GM18517 (cell line): ENCODE data around the gene SHB.

Experiments
- ATAC-seq: cut with Tn5 transposase; IDR thresholded peaks from one replicate; pipeline ENCODE4 v1.9.1; 2021; ENCODE audit warnings: mild to moderate bottlenecking, moderate library complexity; ENCODE audit not compliant: unreplicated experiment

The SHB gene

DNA sequence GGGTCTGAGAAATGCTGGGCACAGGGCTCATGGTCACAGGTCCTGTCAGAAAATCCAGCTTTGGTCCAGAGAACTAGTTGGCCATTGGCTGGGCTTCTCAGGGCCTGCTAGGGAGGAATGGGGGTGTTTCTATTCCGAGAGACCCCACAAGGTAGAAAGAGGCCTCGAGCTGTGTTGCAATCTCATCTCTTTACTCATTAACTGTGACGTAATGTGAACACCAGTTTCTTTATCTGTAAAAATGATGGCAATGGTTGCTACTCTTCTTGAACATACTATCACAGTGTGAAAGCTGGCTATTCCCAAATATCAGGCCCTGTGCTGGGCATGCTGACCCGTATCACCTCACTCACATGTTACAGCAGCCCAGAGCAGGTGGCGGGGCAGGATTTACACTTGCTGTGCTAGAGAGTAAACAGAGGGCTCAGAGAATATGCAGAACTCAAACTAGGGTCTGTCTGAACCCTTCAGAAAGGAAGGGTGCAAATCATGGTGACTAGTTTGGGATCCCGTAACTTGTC is 129.4 kb downstream of the SHB start:
- no peak for ATAC-seq

DNA sequence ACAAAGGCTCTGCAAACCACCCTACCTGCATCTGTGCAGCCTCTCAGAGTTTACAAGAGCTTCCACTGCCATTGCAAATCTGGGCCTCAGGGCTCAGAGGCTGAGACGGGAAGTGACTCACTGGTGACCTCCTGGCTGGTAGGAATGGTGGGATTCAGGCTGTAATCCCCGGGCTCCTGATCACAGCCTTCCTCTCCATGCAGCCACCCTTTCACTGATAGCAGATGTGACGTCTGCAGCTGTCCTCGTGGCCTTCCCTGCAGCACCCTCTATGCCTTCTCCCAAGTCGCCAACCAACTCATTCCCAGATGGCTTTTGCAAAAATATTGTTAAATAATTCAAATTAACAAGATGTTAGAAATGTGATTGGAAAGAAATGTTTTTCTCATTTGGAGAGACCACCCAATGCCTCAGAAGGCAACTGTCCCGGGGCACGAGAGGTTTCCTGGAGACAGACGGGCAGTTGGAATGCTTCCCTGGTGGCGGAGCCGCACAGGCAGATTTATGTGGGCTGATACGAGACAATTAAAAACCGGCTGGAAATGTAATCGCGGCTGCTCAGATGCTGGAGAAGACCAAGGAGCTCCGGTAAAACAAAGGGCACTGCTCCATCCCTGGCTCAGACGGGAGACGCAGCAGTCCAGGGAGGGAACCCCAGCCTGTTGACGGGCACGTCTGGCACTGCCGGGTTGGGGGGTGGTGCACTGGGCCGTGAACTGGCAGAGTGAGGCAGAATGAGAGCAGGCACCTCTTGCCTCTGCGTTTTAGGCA is 130.7 kb downstream of the SHB start:
- ATAC-seq, result no peak

DNA sequence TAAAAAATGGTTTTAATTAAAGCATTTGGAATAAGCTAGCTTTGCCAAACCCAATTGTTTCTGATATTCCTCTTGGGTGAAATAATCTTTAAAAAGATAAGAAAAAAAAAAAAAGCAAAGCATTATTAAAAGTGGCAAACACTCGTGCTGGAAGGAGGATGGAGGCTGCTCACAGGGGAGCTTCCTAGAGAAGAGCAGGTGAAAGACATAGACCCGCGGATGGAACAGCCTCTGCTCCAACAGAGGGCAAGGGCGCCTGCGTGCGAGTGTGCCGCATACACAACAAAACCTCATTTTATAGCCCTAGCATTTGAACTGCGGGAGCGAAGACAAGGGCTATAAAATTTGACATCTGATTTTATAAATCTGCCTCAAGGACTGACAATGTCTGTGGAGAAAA is 131.7 kb downstream of the SHB start:
- no peak for ATAC-seq

DNA sequence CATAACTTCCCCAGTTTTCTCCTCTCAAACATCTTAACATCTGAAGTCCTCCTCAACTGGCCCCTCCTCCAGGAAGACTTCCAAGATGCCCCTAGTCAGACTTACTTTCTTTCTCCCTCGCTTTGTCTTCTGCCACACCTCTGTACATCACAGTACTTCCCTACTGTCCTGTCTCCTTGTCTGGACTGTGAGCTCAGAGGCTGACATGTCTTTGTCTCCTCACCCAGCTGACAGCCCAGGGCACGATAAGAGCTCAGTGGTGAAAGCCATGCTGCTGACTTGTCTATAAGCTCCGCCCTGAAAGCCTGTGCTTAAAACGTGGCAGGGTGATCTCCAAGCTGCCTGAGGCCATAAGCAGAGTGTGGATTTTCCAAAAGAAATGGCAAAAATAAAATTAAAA is 132.1 kb downstream of the SHB start:
- ATAC-seq, result no peak

DNA sequence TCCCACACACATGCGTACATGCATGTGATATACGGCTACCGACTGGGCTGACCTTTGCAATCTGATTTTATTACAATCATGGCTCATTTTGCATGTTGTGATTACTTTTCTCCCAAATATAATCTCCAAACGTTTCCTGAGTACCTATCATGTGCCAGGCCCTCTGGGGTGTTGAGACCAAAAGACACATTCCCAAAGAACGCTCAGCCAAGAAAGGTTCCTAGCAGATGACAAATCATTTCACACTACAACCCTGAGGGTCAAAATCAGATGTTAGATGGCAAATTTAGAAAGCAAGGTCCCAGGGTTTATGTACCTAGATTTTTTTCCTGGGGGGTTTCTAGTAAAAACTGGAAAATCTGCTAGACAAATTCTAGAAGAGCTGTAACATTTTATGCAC is 132.7 kb downstream of the SHB start:
- no peak for ATAC-seq

DNA sequence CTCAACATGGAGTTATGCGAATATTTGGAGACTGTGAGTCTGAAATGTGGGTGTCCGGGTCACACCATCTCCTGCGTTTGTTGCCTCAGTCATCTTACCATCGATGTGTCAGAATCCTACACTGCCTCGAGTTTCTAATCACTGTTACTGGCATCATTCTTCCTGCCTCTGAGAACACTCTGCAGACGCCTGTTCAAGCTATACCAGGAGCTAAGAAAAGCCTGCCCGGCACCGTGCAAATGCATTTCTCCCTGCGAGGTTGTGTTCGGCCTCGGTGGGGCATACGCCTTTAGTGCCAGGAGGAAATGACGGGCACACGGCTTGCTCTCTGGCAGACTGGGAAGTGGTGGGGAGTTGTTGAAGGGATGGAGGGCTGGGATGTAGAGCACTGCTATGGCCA is 133.9 kb downstream of the SHB start:
- no peak for ATAC-seq

DNA sequence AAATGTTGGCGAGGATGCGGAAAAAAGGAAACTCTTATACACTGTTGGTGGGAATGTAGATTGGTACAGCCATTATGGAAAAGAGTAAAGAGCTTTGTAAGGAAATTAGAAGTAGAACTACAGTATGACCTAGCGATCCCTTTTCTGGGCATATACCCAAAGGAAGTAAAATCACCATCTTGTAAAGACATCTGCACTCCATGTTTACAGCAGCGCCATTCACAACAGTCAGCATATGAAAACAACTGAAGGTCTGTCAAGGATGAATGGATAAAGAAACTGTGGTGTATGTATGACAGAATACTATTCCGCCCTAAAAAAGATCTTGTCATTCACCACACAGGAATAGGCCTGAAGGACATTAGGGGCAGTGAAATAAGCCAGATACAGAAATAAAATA is 137.4 kb downstream of the SHB start:
- ATAC-seq, result no peak

DNA sequence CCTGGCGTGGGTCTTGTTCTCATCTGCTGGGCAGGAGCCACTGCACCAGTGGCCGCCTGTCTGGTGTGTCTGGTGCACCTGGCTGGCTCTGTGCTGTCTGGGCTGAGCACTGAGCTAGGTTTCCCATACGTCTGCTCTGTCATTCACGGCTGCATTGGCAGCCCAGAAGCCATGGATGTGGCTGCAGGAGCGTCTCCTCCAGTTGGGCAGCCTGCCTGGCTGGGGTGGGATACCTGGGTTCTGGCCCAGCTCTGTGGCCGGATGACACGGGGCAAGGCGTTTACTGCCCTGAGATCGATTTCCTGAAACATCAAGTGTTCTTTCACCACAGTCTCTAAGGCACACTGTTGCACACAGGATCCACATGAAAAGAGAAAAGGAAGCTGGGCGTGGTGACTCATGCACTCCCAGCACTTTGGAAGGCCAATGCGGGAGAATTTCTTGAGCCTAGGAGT is 139.6 kb downstream of the SHB start:
- no peak for ATAC-seq

DNA sequence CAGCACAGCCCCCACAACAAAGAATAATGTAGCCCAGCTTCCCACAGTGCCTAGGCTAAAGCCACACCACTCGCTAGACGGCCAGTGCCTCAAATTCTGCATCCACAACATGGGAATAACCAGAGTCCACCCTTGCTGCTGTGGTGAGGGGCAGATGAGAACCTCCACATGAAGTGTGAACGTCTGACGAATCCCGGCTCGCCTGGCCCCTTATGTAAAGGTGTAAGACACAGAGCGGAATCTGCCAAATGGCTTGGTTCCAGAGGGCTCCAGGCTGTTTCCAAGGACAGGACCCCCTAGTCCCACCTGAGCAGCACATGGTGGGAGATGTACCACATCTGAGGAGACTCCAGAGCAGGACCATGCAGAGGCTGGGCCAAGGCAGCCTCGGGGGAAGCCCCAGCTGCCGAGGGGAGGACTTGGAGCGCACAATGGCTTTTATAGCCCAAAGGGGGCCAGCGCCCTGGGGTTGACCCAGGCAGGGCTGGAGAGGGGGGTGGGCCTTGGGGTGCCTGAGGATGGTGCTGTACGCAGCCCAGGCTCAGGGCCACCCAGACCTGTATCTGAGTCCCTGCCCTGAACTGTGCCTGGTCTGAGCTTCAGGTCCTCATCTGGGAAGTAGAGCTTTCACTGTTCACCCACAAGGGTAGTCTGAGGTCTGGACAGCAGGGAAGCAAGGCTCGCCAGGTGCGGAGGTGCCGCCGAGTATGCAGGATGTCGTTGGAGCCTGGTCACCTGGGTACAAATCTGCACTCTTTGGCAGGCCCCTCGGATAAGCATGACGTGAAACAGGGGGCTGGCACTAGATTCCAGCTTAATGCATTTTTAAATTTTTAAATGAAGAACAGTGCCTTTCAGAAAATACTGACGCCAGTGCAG is 140.2 kb downstream of the SHB start:
- ATAC-seq, result no peak

DNA sequence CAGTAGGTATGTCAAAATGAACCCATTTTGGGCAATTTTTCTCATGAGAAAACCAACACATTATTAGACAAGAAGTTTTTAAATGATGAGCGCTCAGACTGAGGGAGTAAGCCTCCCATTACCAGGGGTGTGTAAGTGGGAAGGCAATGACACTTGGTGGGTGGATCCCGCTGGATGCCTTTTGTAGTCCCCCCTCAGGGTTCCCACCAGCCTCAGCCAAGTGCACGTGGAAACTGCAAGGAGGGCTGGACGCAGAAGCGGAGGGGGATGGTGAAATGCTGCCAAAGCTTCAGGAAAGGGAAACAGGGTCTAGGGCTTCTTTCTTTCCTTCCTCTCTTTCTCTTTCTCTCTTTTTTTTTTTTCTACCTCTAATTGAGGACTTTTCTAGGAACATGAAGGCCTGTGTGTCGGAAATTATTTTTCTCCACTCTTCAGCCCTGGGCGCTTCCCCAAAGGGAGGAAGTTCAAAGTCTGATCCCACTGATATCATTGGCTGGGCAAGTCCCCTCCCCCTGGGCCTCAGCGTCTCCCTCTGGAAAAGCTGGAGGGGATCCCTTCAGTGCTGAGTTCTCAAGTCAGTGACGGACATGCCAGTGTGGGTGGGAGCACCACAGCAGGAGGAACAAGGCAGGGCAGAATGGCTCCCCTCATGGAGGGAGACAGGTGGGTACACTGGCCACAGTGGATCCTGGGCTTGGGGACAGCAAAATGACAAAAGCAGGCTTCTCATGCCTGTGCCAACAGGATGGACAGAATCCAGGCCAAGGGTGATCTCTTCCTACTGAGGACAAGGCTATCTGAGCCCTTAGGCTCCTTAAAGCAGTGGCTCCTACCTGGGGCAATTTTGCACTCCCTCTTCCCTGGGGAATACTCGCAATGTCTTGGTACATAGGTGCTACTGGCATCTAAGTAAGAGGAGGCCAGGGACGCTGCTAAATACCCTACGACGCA is 141.2 kb downstream of the SHB start:
- ATAC-seq, result no peak

DNA sequence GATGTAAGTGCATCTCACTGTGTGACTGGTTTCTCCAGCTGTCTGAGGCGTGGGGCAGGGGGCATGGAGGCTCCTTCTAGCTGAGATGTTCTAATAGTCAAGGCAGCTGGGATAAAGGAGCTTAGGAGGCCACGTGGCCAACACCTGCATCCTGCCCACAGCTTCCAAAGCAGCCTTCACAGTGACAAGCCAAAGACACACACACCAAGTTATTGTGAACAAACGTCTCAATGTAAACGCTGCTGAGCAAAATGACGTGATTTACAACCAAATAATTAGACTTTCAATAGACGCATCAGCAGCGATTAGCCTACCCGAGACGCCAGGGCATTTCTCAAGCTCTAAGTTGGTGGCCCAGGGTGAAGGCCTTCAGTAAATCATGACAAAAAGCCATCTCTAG is 141.9 kb downstream of the SHB start:
- no peak for ATAC-seq

DNA sequence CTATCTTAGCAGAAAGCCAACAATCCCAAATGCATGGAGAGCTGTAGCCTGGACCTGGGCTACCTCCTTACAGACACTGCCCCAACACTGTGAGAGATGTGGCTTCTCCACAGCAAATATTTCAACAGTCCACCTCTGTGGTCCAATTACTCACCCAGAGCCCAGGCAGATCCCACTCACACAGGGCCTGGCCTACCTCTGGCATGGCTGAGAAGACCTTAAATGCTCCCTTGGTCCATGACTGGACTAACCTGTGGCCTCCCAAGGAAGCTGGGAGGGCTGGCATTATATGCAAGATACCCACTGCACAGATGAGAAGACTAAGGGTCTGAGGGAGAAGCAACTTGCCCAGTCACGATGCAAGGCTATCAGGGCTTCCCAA is 142.3 kb downstream of the SHB start:
- ATAC-seq, result no peak

DNA sequence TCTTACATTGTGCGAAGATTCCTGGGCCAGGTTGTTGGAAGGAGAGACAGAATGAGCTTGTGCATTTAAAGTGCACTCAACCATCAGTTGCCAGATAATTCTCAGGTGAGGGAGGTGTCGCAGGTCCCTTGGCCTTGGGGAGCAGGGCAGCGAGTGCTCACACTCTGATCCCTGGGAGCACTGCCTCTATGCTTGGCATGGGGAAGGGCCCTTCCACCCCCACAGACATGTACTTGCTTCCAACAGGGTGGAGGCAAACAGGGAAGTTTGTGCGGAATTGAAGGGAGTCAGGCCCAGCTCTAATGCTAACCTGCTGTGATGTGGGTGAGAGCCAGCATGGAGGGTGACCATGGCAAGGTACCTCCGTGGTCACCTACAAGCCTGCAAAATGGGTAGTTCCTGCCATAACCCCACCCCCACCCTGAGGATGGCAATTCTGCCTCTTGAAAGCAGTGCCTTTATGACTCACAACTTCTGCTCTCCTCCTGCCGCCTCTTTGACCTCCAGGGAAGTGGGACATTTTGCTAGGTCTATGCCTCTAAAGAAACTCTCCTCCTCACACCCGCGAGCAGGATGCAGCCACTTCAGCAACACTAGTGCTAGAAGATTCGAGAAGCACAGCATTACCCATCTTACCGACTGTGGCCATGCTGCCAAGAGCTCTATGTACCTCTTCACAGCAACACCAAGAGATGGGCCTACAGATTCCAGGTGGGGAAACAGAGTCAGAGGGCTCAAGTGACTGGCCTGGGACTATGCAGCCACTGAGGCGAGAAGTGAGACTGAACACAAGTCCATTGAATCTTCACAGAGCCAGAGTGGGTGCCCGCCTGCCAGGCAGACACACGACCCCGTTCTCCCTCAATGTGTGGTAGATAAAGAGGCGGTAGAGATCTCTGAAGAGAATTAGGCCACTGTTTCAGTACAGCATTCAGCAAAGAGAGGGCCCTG is 143.0 kb downstream of the SHB start:
- no peak for ATAC-seq

DNA sequence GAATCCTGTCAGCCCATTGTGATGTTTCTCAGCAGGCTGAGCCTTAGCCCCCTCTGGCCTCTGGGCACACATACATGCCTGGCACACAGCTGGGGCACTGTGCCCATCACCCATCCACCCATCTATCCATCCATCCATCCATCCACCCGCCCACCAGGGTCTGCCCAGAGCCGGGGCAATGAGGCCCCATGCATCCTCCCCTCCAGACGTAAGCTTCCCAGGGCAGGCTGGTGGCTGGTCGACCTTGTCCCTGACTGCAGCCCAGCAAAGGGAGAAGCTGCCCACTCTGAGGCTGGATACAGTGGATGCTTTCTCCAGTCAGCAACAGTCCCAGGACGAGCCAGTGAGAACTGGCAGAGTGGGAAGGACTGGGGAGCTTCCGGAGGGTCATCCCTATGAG is 144.0 kb downstream of the SHB start:
- ATAC-seq, result no peak

DNA sequence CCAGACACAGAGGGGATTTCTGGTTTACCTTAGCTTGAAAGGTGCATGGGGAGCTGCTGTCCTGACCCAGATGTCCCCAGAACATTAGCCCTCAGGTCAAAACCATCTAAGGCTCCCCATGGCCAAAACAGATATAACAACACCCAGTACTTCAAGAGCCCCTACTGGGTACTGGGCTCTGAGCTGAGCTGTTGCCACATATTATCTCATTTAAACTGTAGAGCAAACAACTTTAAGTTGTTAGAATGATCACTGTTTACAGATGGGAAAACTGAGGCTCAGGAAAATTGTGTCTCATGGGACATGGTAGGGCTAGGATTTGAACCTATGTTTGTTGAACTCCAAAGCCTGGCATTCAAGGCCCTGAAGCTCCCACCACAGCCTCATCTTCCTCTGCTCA is 144.5 kb downstream of the SHB start:
- no peak for ATAC-seq

DNA sequence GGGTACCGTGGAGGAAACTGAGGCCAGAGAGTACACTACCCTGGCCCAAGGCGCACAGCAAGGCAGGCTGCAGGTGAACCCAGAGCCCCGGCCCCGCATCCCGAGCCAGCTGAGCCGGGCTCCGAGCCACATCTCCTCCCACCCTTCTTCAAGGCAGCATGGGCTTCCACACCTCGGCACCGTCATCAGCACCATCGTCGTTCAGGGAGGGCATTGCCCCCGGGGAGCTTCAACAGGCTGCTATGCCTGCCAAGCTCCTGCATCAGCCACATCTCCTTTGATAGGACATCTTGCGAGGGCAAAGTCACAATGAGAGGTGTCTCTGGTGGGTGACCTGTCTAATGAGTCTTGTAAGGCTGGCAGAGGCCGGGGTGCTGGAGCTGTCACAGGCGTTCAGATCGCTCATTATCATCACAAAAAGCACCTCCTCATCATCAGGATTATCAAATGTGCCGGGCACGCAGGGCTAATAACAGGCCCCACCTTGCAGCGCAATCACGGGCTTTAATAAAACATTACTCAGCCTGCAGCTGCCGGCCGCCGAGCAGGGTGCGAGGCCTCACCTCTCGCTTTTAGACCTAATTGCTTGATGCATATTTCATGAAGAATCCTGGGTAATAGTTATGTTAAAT is 145.1 kb downstream of the SHB start:
- ATAC-seq, result no peak

DNA sequence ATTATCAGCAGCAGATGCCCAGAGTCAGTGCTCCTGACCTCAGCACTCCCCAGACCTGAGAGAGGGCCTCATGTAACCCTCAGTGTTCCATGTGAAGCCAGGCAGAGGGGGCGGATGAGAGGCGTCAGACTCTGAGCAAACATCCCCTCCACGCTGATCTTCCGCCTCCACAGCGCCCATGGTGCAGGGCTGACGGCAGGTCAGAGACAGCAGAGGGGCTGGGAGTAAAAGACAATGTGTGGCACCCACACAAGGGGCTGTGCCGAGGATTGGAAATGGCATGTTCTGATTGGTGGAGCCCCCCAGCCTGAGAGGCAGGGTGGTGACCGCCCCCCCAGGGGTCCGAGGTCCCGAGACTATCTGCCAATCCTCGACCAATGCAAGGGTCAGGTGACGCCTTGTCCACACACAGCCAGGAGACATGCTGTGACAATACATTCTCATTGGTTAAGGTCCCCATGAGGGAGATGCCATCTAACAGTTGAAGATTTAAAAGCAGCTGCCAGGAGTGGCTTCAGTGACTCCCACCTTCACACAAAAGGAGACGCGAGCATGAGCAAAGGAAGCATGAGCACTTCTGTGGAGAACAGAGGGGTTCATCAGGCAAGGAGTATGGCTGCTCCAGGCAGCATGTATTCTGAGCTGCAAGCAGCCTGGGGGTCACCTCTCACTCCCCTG is 145.8 kb downstream of the SHB start:
- ATAC-seq, result no peak

DNA sequence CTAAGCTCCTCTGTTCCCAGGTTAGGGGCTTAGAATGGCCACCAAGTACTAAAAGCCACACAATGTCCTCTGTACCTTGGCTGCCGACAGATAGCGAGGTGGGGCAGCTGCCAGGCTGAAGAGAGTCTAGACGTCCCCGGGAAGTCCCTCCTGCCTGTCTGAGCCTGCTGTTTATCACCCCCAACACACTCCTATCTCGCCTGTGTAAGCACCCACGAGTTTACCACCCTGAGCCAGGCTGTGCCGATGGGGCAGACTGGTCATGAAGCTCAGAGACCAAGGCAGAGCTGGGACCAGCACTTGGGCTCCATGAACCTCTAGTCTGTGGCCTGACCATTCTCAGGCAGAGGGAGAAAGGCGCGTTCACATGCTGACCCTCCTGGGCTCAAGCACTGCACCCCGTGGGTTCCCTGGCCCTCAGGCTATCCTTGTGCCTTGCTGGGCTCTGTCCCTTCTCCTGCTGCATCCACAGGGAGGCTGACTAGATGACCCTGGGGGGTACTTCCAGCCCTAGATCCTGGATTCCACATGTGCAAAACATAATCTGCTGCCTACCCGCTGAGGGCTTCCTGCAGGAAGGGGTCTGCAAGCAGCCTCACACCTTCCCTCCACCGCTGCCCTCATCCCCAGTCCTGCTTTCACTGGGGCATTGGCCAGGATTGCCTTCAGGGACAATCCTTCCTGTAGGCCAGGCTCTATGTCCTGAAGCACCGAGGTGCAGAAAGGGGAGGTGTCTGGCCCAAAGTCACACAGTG is 146.5 kb downstream of the SHB start:
- ATAC-seq, result no peak
